Measurements from ENCODE around the gene COX8A. TPM values are rescaled to one million over a fixed set of nuclear protein-coding genes. Genes with fewer than 3 reads are reported as not detected.
A peak's percentile ranks its signal among the peaks of the same experiment; 100 is the strongest.

COX8A gene
- polyA plus RNA-seq, 3 donors, result 354 to 588 (median 526) TPM

- peaks cover 0 to under 1% (median 0%) of the 10 kb centered on the region in 7 donors for H3K9me3 Mint-ChIP-seq
- no peaks in the 10 kb centered on the region for H3K27me3 ChIP-seq (ENCODE audit: control insufficient read depth in 2 of 2, insufficient read depth in 2 of 2, low read length in 2 of 2)
- peaks cover 9 to 18% of the 10 kb centered on the region in 2 donors for H3K4me1 ChIP-seq (ENCODE audit: control insufficient read depth in 1 of 2, insufficient read depth in 2 of 2, low read length in 2 of 2)
- H3K27me3 Mint-ChIP-seq (ENCODE audit: low read depth in 3 of 3), result peaks cover 2 to 5% (median 4%) of the 10 kb centered on the region in 3 donors
- H3K4me1 Mint-ChIP-seq, result peaks cover 20% of the 10 kb centered on the region
- intact Hi-C loops (cut with micrococcal nuclease), result no loop called here
- H3K9ac ChIP-seq (ENCODE audit: insufficient read depth, low read length, poor library complexity, severe bottlenecking), result no peak overlapping the region
- H3K9me3 ChIP-seq (replicated peaks in 1 of 2; ENCODE audit: control insufficient read depth in 1 of 2, insufficient read depth in 1 of 2, low read length in 2 of 2), result no peaks in the 10 kb centered on the region
- H3K4me3 ChIP-seq (replicated peaks in 1 of 3; ENCODE audit: low read depth in 2 of 3, low read length in 3 of 3), result no peak overlapping the region
- peaks cover 75 to 96% of the 10 kb centered on the region in 2 donors for H3K36me3 Mint-ChIP-seq
- peak overlapping the region in 3 of 7 donors; percentile 3 to 75 (median 63) for H3K27ac Mint-ChIP-seq
- no peak for DNase-seq
- 96% methylated on average over 5 of the region's 5 CpGs for whole genome bisulfite sequencing (ENCODE audit: insufficient coverage)
- TF ChIP-seq, protein P1, sequence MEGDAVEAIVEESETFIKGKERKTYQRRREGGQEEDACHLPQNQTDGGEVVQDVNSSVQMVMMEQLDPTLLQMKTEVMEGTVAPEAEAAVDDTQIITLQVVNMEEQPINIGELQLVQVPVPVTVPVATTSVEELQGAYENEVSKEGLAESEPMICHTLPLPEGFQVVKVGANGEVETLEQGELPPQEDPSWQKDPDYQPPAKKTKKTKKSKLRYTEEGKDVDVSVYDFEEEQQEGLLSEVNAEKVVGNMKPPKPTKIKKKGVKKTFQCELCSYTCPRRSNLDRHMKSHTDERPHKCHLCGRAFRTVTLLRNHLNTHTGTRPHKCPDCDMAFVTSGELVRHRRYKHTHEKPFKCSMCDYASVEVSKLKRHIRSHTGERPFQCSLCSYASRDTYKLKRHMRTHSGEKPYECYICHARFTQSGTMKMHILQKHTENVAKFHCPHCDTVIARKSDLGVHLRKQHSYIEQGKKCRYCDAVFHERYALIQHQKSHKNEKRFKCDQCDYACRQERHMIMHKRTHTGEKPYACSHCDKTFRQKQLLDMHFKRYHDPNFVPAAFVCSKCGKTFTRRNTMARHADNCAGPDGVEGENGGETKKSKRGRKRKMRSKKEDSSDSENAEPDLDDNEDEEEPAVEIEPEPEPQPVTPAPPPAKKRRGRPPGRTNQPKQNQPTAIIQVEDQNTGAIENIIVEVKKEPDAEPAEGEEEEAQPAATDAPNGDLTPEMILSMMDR (IDR thresholded peaks at IDR 0.05), result no peak
- peaks cover 19% of the 10 kb centered on the region for H3K79me2 ChIP-seq (ENCODE audit: insufficient read depth, low read length)
- peaks cover 59 to 78% of the 10 kb centered on the region in 2 donors for H3K36me3 ChIP-seq (replicated peaks in 1 of 2; ENCODE audit: control insufficient read depth in 1 of 2, insufficient read depth in 2 of 2, low read length in 2 of 2)
- no peak overlapping the region for H3K27ac ChIP-seq (ENCODE audit: low read depth in 1 of 2, low read length in 2 of 2)
- H3K4me3 Mint-ChIP-seq, result no peak overlapping the region
- no peak overlapping the region for H2AFZ ChIP-seq (ENCODE audit: insufficient read depth, low read depth, low read length, poor library complexity, severe bottlenecking)
- peaks cover 84% of the 10 kb centered on the region for H4K20me1 ChIP-seq (ENCODE audit: insufficient read depth, low read length)
- H3K4me2 ChIP-seq (replicated peaks; ENCODE audit: extremely low read depth, low read length, poor library complexity, severe bottlenecking), result no peak overlapping the region
Observed at GRCh38 chr11:63993100-63993499, 18.7 kb downstream of the COX8A start.

GRCh38 chr11:63993993-63994392, 19.6 kb downstream of the COX8A start:
- peak overlapping the region in 6 of 7 donors; percentile 6 to 74 (median 53) for H3K27ac Mint-ChIP-seq
- intact Hi-C loops (cut with micrococcal nuclease), result no loop called here
- Histone ChIP-seq H3K9ac (ENCODE audit: insufficient read depth, low read length, poor library complexity, severe bottlenecking) (no peak overlapping the region), H3K4me1 (ENCODE audit: control insufficient read depth in 1 of 2, insufficient read depth in 2 of 2, low read length in 2 of 2) (peaks cover 15 to 24% of the 10 kb centered on the region in 2 donors), H4K20me1 (ENCODE audit: insufficient read depth, low read length) (peaks cover 84% of the 10 kb centered on the region), H3K9me3 (replicated peaks in 1 of 2; ENCODE audit: control insufficient read depth in 1 of 2, insufficient read depth in 1 of 2, low read length in 2 of 2) (no peaks in the 10 kb centered on the region), H2AFZ (ENCODE audit: insufficient read depth, low read depth, low read length, poor library complexity, severe bottlenecking) (no peak overlapping the region), H3K27me3 (ENCODE audit: control insufficient read depth in 2 of 2, insufficient read depth in 2 of 2, low read length in 2 of 2) (peaks cover 0 to 2% of the 10 kb centered on the region in 2 donors), H3K27ac (ENCODE audit: low read depth in 1 of 2, low read length in 2 of 2) (no peak overlapping the region), H3K79me2 (ENCODE audit: insufficient read depth, low read length) (peaks cover 10% of the 10 kb centered on the region), H3K36me3 (replicated peaks in 1 of 2; ENCODE audit: control insufficient read depth in 1 of 2, insufficient read depth in 2 of 2, low read length in 2 of 2) (peaks cover 60 to 74% of the 10 kb centered on the region in 2 donors), H3K4me3 (replicated peaks in 1 of 3; ENCODE audit: low read depth in 2 of 3, low read length in 3 of 3) (no peak overlapping the region), H3K4me2 (replicated peaks; ENCODE audit: extremely low read depth, low read length, poor library complexity, severe bottlenecking) (no peak overlapping the region)
- peaks cover under 1 to 11% (median 8%) of the 10 kb centered on the region in 3 donors for H3K27me3 Mint-ChIP-seq (ENCODE audit: low read depth in 3 of 3)
- peaks cover 0 to 3% (median 0%) of the 10 kb centered on the region in 7 donors for H3K9me3 Mint-ChIP-seq
- peak in 2 of 3 donors; percentile 17 to 30 for DNase-seq
- peaks cover 71 to 92% of the 10 kb centered on the region in 2 donors for H3K36me3 Mint-ChIP-seq
- H3K4me1 Mint-ChIP-seq, result peaks cover 25% of the 10 kb centered on the region
- WGBS (ENCODE audit: insufficient coverage), result 0% methylated on average over 2 of the region's 6 CpGs
- TF ChIP-seq, protein P1 (IDR thresholded peaks at IDR 0.05), result no peak
- no peak overlapping the region for H3K4me3 Mint-ChIP-seq
